ENCODE results near the gene CIITA. TPM values are rescaled to one million over a fixed set of nuclear protein-coding genes. Genes with fewer than 3 reads are reported as not detected.
A peak's percentile ranks its signal among the peaks of the same experiment; 100 is the strongest.

CIITA gene
- total and polyA plus RNA-seq, 9 donors = 0.98 to 3.7 (median 1.5) TPM

- Histone ChIP-seq H3K36me3 (ENCODE audit: control insufficient read depth, insufficient read depth, low read length) (no peaks in the 10 kb centered on the region), H3K4me1 (ENCODE audit: control insufficient read depth, insufficient read depth, low read length) (peaks cover 3% of the 10 kb centered on the region), H3K27me3 (ENCODE audit: control insufficient read depth, insufficient read depth, low read length) (peaks cover 2% of the 10 kb centered on the region), H3K4me3 (ENCODE audit: low read length) (no peak overlapping the region), H3K27ac (ENCODE audit: low read length) (no peak overlapping the region), H3K9me3 (replicated peaks; ENCODE audit: control insufficient read depth, low read depth, low read length) (no peaks in the 10 kb centered on the region)
- DNase-seq = no peak
- 86% methylated on average over 1 of the region's 5 CpGs for WGBS (ENCODE audit: insufficient coverage)
Measured at GRCh38 chr16:10892782-10893318, 15.8 kb downstream of the CIITA start.

DNA sequence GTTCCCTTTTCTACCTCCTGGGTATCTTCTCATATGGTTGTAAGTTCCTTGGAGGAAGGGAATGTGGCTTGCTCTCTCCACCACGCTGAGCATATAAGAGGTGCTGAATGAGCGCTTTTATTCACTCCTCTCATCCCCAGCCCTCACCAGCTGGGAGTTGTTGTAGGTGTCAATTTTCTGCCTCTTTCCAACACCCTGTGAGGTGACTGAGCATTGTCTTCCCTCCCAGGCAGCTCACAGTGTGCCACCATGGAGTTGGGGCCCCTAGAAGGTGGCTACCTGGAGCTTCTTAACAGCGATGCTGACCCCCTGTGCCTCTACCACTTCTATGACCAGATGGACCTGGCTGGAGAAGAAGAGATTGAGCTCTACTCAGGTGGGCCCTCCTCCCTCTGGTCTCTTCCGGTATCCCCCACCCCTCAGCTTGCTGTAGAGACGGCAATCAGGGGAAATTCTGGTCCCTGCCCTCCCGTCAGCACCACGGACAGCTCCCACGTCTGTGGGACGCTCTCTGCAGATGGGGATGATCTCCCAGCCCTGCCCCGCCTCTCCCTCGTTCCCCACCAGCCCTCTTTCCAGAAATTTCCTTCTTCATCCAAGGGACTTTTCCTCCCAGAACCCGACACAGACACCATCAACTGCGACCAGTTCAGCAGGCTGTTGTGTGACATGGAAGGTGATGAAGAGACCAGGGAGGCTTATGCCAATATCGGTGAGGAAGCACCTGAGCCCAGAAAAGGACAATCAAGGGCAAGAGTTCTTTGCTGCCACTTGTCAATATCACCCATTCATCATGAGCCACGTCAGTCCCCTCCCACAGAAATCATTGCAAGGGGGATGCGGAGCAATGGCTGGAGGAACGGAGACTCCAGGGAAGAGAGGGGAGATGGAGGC is 18.3 kb downstream of the CIITA start:
- H3K27me3 ChIP-seq (ENCODE audit: control insufficient read depth, insufficient read depth, low read length) = peaks cover 2% of the 10 kb centered on the region
- DNase-seq = peak; percentile 75
- WGBS (ENCODE audit: insufficient coverage) = 17% methylated on average over 9 of the region's 17 CpGs
- no peaks in the 10 kb centered on the region for H3K36me3 ChIP-seq (ENCODE audit: control insufficient read depth, insufficient read depth, low read length)
- no peaks in the 10 kb centered on the region for H3K9me3 ChIP-seq (replicated peaks; ENCODE audit: control insufficient read depth, low read depth, low read length)
- no peaks in the 10 kb centered on the region for H3K4me1 ChIP-seq (ENCODE audit: control insufficient read depth, insufficient read depth, low read length)
- H3K4me3 ChIP-seq (ENCODE audit: low read length) = no peak overlapping the region
- H3K27ac ChIP-seq (ENCODE audit: low read length) = no peak overlapping the region

GRCh38 chr16:10896165-10896564 is 19.2 kb downstream of the CIITA start:
- H3K36me3 ChIP-seq (ENCODE audit: control insufficient read depth, insufficient read depth, low read length) = no peaks in the 10 kb centered on the region
- no peak overlapping the region for H3K27ac ChIP-seq (ENCODE audit: low read length)
- no CpG with 5 or more reads among the region's 3 CpGs for WGBS (ENCODE audit: insufficient coverage)
- DNase-seq = no peak
- H3K4me1 ChIP-seq (ENCODE audit: control insufficient read depth, insufficient read depth, low read length) = no peaks in the 10 kb centered on the region
- H3K9me3 ChIP-seq (replicated peaks; ENCODE audit: control insufficient read depth, low read depth, low read length) = no peaks in the 10 kb centered on the region
- H3K27me3 ChIP-seq (ENCODE audit: control insufficient read depth, insufficient read depth, low read length) = peaks cover 2% of the 10 kb centered on the region
- H3K4me3 ChIP-seq (ENCODE audit: low read length) = no peak overlapping the region

GRCh38 chr16:10896723-10897122 is 19.7 kb downstream of the CIITA start:
- peaks cover 2% of the 10 kb centered on the region for H3K27me3 ChIP-seq (ENCODE audit: control insufficient read depth, insufficient read depth, low read length)
- H3K4me1 ChIP-seq (ENCODE audit: control insufficient read depth, insufficient read depth, low read length) = no peaks in the 10 kb centered on the region
- no peak overlapping the region for H3K4me3 ChIP-seq (ENCODE audit: low read length)
- DNase-seq = no peak
- no peaks in the 10 kb centered on the region for H3K9me3 ChIP-seq (replicated peaks; ENCODE audit: control insufficient read depth, low read depth, low read length)
- H3K36me3 ChIP-seq (ENCODE audit: control insufficient read depth, insufficient read depth, low read length) = no peaks in the 10 kb centered on the region
- no peak overlapping the region for H3K27ac ChIP-seq (ENCODE audit: low read length)
- no CpG with 5 or more reads among the region's 2 CpGs for WGBS (ENCODE audit: insufficient coverage)

GRCh38 chr16:10897134-10897533 is 20.1 kb downstream of the CIITA start:
- DNase-seq = no peak
- H3K27me3 ChIP-seq (ENCODE audit: control insufficient read depth, insufficient read depth, low read length) = peaks cover 2% of the 10 kb centered on the region
- no peak overlapping the region for H3K27ac ChIP-seq (ENCODE audit: low read length)
- no peaks in the 10 kb centered on the region for H3K36me3 ChIP-seq (ENCODE audit: control insufficient read depth, insufficient read depth, low read length)
- WGBS (ENCODE audit: insufficient coverage) = 55% methylated on average over 2 of the region's 5 CpGs
- no peaks in the 10 kb centered on the region for H3K4me1 ChIP-seq (ENCODE audit: control insufficient read depth, insufficient read depth, low read length)
- no peak overlapping the region for H3K4me3 ChIP-seq (ENCODE audit: low read length)
- H3K9me3 ChIP-seq (replicated peaks; ENCODE audit: control insufficient read depth, low read depth, low read length) = peaks cover under 1% of the 10 kb centered on the region

GRCh38 chr16:10902999-10903398 is 26.0 kb downstream of the CIITA start:
- no peaks in the 10 kb centered on the region for H3K27me3 ChIP-seq (ENCODE audit: control insufficient read depth, insufficient read depth, low read length)
- WGBS (ENCODE audit: insufficient coverage) = 100% methylated on average over 1 of the region's 1 CpG
- H3K27ac ChIP-seq (ENCODE audit: low read length) = no peak overlapping the region
- H3K9me3 ChIP-seq (replicated peaks; ENCODE audit: control insufficient read depth, low read depth, low read length) = peaks cover 12% of the 10 kb centered on the region
- H3K4me3 ChIP-seq (ENCODE audit: low read length) = no peak overlapping the region
- H3K4me1 ChIP-seq (ENCODE audit: control insufficient read depth, insufficient read depth, low read length) = no peaks in the 10 kb centered on the region
- no peak for DNase-seq
- no peaks in the 10 kb centered on the region for H3K36me3 ChIP-seq (ENCODE audit: control insufficient read depth, insufficient read depth, low read length)

- no peaks in the 10 kb centered on the region for H3K36me3 ChIP-seq (ENCODE audit: control insufficient read depth, insufficient read depth, low read length)
- no peaks in the 10 kb centered on the region for H3K4me1 ChIP-seq (ENCODE audit: control insufficient read depth, insufficient read depth, low read length)
- H3K27me3 ChIP-seq (ENCODE audit: control insufficient read depth, insufficient read depth, low read length) = peaks cover 4% of the 10 kb centered on the region
- H3K4me3 ChIP-seq (ENCODE audit: low read length) = no peak overlapping the region
- no peak overlapping the region for H3K27ac ChIP-seq (ENCODE audit: low read length)
- no peak for DNase-seq
- peaks cover 12% of the 10 kb centered on the region for H3K9me3 ChIP-seq (replicated peaks; ENCODE audit: control insufficient read depth, low read depth, low read length)
- 88% methylated on average over 18 of the region's 19 CpGs for WGBS (ENCODE audit: insufficient coverage)
Measured at GRCh38 chr16:10906482-10906881, 29.5 kb downstream of the CIITA start.

DNA sequence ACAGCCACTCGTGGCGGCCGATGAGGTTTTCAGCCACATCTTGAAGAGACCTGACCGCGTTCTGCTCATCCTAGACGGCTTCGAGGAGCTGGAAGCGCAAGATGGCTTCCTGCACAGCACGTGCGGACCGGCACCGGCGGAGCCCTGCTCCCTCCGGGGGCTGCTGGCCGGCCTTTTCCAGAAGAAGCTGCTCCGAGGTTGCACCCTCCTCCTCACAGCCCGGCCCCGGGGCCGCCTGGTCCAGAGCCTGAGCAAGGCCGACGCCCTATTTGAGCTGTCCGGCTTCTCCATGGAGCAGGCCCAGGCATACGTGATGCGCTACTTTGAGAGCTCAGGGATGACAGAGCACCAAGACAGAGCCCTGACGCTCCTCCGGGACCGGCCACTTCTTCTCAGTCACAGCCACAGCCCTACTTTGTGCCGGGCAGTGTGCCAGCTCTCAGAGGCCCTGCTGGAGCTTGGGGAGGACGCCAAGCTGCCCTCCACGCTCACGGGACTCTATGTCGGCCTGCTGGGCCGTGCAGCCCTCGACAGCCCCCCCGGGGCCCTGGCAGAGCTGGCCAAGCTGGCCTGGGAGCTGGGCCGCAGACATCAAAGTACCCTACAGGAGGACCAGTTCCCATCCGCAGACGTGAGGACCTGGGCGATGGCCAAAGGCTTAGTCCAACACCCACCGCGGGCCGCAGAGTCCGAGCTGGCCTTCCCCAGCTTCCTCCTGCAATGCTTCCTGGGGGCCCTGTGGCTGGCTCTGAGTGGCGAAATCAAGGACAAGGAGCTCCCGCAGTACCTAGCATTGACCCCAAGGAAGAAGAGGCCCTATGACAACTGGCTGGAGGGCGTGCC is 30.1 kb downstream of the CIITA start:
- Histone ChIP-seq H3K4me3 (ENCODE audit: low read length) (no peak overlapping the region), H3K36me3 (ENCODE audit: control insufficient read depth, insufficient read depth, low read length) (no peaks in the 10 kb centered on the region), H3K27ac (ENCODE audit: low read length) (no peak overlapping the region), H3K9me3 (replicated peaks; ENCODE audit: control insufficient read depth, low read depth, low read length) (peaks cover 11% of the 10 kb centered on the region), H3K4me1 (ENCODE audit: control insufficient read depth, insufficient read depth, low read length) (no peaks in the 10 kb centered on the region), H3K27me3 (ENCODE audit: control insufficient read depth, insufficient read depth, low read length) (peaks cover 4% of the 10 kb centered on the region)
- WGBS (ENCODE audit: insufficient coverage) = 77% methylated on average over 45 of the region's 46 CpGs
- no peak for DNase-seq

DNA sequence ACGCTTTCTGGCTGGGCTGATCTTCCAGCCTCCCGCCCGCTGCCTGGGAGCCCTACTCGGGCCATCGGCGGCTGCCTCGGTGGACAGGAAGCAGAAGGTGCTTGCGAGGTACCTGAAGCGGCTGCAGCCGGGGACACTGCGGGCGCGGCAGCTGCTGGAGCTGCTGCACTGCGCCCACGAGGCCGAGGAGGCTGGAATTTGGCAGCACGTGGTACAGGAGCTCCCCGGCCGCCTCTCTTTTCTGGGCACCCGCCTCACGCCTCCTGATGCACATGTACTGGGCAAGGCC is 30.7 kb downstream of the CIITA start:
- H3K9me3 ChIP-seq (replicated peaks; ENCODE audit: control insufficient read depth, low read depth, low read length) = peaks cover 5% of the 10 kb centered on the region
- no peaks in the 10 kb centered on the region for H3K4me1 ChIP-seq (ENCODE audit: control insufficient read depth, insufficient read depth, low read length)
- peaks cover 4% of the 10 kb centered on the region for H3K27me3 ChIP-seq (ENCODE audit: control insufficient read depth, insufficient read depth, low read length)
- no peak overlapping the region for H3K27ac ChIP-seq (ENCODE audit: low read length)
- no peaks in the 10 kb centered on the region for H3K36me3 ChIP-seq (ENCODE audit: control insufficient read depth, insufficient read depth, low read length)
- no peak for DNase-seq
- WGBS (ENCODE audit: insufficient coverage) = 79% methylated on average over 17 of the region's 21 CpGs
- no peak overlapping the region for H3K4me3 ChIP-seq (ENCODE audit: low read length)

- no peak overlapping the region for H3K27ac ChIP-seq (ENCODE audit: low read length)
- H3K4me3 ChIP-seq (ENCODE audit: low read length) = no peak overlapping the region
- H3K4me1 ChIP-seq (ENCODE audit: control insufficient read depth, insufficient read depth, low read length) = no peaks in the 10 kb centered on the region
- DNase-seq = no peak
- H3K36me3 ChIP-seq (ENCODE audit: control insufficient read depth, insufficient read depth, low read length) = no peaks in the 10 kb centered on the region
- H3K9me3 ChIP-seq (replicated peaks; ENCODE audit: control insufficient read depth, low read depth, low read length) = no peaks in the 10 kb centered on the region
- H3K27me3 ChIP-seq (ENCODE audit: control insufficient read depth, insufficient read depth, low read length) = peaks cover 4% of the 10 kb centered on the region
Measured at GRCh38 chr16:10911267-10911666, 34.3 kb downstream of the CIITA start.

All from muscle of leg (tissue), 11 donors.